ELR (cell line): Measurements from ENCODE around the gene SLC16A7.
A peak's percentile ranks its signal among the peaks of the same experiment; 100 is the strongest.

Experiments
- DNase-seq: peaks from one replicate; pipeline ENCODE4 v3.0.0-alpha.2; 2015; ENCODE audit warnings: low read depth

Gene SLC16A7

DNA sequence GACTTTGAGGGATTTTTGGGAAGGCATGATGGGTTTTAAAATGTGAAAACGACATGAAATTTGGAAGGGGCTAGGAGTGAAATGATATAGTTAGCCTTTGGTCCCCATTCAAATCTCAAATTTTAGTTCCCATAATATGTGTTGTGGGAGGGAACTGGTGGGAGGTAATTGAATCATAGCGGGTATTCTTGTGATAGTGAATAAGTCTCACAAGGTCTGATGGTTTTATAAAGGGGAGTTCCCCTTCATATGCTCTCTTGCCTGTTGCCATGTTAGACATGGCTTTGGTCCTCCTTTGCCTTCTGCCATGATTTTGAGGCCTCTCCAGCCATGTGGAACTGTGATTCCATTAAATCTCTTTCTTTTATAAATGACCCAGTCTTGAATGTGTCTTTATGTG lies 72.8 kb downstream of the SLC16A7 start:
- DNase-seq: no peak

DNA sequence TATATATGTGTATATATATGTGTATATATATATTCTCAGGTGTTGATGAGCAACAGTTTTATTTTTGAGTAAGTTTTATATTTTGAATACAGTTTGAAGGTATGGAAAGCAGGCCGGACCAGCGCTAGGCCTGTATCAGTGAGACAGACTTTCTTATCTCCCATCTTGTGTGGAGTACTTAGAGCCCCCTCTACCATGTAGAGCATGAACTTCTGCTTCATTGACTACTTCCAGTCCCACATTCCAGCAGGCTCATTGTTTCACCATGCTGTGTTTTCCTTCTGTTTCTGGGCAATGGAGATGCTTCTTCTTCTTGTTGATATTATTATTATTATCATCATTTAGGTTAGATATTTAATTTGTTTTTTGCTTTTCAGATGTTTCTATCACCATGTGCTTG lies 76.4 kb downstream of the SLC16A7 start:
- no peak for DNase-seq

DNA sequence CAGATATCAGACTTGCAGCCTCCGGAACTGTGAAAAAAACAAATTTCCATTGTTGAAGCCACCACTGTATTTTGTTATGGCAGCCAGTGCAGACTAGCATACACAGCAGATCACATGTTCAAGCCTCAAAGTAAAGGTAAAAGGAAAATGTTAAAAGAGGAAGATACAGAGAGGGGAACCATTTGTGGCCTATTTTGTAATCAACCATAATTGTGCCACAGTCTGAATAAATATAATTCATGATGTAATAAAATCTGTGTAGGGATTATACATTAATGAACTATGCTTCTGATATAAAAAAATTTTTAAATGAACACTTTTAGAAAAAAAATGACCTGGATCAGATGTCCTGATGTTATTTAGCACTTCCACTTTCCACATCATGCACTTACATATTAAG lies 79.6 kb downstream of the SLC16A7 start:
- no peak for DNase-seq

DNA sequence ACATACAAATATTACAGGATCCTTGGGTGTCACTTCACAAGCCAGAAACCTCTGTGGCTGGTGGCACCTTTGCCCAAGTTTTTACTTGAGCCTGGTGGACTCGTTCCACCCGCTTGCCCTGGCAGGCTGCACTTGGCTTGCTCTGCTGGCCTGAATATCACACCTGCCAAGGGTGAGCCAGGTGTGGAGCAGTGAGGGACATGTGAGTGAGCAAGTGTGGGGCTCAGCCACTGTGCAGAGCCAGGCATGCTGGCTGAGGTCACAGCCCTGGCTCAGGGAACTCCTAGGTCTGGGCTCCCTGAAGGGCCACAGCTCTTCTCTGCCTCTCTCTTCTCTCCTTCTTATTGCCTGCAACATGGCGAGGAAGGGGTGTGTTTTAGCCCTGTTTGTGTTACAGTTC lies 82.0 kb downstream of the SLC16A7 start:
- no peak for DNase-seq

DNA sequence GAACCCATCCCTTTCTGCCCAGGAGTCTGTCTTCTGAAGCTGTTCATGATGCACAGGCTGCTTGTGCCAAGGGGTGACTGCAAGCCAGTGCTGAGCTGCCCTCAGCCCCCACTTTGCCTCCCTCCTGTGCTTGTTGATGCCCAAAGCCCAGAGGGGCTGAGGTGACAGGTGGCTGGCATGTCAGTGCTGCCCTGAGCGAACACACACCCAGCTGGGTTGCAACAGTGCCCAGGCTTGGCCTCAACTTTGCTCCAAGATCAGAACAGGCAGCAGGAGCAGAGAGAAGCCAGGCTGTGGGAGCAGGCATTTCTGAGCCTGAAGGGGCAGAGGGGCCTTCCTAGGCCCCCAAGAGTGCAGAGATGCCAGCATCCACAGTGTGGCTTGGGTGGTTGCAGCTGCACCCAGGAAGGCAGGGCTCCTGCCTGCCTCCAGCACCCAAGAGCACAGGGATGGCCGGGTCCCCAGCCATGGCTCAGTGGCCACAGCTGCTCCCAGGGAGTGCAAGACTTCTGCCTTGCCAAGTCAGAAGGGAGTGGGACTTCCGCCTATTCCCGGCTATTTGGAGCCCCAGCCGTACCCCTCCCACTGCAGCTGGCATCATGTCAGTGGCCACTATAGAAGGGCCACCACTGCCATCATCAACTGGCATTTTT lies 83.1 kb downstream of the SLC16A7 start:
- DNase-seq: no peak

DNA sequence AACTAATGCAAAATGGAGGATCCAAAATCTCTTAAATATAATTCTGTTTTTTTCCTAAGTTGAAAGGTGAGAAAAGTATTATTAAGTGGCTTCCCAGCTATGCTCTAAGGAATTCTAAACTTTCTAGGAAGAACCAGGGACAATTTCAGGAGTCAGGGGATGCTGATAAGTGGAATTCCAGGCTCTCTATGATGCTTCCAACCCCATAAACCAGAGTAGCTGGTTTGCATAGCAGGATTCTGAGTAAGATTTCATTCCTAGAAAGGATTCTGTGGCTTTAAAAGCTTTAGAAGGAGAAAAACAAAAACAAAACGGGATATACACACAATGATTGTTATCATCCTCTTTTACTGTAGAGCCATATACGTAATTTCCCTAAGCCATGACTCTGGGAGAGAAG lies 93.9 kb downstream of the SLC16A7 start:
- DNase-seq: no peak

DNA sequence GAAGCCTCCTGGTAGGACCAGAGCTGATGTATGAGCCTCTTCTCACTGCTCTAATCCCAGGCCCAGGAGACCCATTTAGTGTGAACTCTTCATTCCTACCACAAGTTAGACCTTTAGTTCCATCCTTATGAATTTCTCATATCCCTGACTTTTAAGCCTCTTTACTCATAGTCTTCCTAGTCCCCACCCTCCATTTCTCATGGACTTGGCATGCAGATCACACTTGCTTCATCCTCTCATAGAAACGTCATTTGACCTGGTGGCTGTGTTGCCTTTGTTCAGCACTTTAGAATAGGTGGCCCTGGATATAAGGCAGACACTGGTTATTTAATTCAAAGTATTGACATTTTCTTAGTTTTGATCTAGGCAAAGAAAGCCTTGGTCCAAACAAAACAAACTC lies 99.5 kb downstream of the SLC16A7 start:
- peak; percentile 87 for DNase-seq

DNA sequence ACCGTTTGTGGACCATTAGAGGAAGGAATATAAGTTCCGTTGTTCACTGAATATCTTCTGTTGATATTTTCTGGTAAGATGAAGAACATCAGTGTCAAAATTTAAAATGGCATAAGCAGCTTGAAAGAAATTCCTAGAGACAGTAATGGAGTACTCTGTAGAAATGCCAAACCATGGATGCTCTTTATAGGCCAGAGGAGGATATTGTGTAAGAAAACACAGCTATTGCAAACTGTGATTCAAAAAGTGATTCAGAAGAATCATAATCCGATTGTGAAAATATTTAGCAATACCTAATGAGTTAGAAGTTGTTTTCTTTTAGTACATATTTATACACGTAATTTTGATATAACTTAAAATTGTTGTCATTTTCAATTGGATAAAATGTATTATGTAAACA lies 102.8 kb downstream of the SLC16A7 start:
- DNase-seq: peak; percentile 76

DNA sequence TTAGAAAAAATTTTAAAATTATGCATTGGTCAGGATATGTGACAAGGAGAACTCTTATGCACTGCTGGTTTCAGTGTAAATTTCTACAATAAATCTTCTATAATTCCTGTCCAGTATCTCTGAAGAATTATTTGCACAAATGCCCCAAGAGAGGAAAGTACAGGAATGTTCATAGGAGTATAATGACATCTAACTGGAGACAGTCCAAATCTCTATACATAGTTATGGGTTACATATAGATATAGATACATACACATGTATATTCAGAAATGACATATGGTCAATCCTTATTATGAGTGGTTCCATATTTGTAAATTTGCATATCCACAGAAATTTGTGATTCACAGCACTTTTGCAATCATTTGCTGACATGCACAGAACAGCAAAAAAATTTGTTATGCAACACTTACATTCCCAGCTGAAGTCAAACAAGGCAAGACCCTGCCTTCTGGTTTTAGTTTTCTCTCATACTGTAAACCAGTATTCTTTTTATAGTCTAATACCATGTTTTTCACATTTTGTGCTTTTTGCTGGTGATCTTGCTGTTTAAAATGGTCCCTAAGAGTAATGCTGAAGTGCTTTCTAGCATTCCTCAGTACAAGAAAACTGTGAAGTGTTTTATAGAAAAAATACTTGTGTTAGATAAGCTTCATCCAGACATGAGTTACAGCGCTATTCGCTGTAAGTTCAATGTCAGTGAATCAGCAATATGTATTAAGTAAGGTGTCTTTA lies 103.8 kb downstream of the SLC16A7 start:
- peak; percentile 64 for DNase-seq

DNA sequence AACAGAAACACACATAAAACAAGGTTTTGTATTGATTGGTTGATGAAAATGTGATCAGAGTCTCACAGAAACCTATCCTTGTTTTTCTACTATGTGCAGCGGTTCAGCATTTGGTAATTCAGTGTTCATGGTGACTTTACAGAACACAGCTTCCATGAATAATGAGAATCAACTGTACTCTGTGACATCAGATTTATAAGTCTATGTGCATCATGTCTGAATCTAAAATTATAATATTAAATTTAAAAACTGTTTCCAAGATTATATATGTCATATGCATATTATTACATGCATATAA lies 104.3 kb downstream of the SLC16A7 start:
- no peak for DNase-seq

DNA sequence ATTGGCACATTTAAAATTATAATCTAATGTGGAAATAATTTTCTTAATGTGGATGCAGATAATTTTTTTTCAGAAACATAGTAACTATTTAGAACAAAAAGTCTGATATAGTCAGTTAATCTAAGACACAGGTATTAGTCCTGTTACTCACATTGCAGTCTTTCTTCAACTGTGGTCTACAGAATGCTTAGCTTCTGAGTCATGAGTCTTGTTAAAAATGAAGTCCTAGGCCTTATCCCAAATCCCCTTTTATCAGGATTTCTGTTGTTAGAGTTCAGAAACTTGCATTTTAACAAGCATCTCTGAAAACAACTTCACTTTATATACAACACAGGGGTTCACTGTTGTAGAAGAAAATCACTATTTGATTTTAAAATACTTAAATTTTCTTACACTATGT lies 112.2 kb downstream of the SLC16A7 start:
- DNase-seq: peak; percentile 75

DNA sequence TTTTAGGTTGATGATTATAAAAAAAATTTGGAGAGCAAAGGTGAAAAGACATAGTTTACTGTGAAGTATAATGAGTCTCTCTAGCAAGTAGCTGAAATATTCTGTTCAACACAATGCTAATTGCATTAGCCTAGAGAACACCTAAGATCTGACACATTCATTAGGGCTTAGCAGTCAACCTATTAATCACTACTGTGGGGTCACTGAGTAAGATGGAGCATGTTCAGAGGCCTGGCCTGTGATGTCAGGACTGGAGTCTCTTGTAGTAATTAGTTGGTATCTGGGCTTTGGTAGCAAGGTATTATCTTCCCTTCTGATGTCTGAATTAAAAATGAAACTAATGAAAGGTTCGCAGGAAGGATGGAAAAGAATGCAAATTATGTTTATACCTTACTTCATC lies 112.7 kb downstream of the SLC16A7 start:
- DNase-seq: peak; percentile 33

DNA sequence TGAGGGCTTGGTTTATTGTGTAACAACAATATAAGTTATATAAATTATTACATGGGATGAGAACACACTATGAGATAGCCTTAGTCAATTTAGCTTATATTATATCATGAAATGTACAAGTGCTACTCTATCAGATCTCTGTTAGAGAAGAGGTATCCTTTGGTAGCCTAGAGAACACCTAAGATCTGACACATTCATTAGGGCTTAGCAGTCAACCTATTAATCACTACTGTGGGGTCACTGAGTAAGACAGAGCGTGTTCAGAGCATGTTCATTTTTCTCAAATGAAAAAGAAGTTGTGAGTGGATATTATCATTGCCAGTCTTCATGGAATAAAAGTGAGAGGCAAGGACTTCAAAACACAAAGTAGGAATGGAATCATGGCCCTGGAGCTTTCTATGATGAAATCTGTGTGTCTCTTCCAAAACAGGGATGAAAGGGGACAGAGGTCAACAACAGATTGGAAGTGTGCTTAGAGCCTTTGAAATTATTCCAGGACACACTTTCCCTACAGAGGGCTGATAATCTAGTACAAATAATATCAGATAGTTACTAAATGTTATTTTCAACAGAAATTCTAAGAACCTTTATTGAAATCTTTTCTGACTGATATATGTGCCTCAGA lies 114.3 kb downstream of the SLC16A7 start:
- no peak for DNase-seq

DNA sequence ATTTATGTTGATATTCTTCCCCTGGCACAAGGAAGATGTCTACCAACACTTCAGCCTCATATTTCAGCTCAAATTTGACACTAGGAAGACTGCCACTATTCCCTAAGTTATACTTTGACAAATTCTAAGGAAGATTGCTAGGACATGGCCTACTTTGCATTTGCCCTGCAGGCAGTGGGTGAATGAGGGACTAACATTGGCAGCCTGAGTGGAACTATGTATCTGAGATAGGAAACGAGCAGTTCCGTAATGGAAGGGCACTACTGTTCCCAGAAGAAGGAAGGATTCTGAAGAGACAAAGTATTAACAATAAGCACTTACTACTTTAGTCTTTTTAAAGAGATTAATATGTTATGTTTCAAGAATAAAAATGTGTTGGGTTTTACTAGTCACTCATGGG lies 115.1 kb downstream of the SLC16A7 start:
- no peak for DNase-seq

DNA sequence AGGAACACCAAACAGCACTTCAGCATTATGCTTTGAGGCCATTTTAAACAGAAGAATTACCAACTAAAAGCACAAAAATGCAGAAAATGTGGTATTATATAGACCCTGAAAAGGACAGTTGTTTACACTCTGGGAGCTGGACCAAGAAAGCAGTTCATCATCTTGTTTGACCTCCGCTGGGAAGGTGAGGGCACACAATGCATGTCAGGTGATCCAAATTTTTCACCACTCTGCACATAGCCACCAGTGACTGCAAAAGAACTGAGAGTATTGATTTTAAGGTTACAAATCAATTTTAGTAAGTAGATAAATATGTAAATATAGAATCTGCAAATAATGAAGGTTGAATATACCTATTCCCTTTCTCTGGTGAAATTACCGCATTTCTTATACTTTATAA lies 119.6 kb downstream of the SLC16A7 start:
- DNase-seq: no peak

DNA sequence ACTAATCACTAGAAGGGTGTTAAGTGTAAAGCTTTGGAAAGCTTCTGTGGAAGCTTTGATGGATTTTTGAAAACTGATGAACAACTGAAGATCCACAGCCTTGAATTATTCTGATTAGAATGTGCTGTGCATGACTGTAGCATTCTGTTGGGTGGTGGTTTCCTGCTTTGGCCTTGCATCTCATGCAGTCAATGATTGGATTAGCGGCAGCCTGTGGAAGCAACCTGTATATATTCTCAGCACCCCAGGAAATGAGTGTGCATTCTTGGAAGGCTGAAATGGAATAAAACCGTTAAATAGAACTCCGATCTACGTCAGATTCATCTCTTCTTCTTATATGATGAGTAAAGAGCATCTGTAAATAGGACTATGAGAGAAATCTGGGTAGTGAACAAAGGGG lies 120.2 kb downstream of the SLC16A7 start:
- DNase-seq: peak; percentile 67

DNA sequence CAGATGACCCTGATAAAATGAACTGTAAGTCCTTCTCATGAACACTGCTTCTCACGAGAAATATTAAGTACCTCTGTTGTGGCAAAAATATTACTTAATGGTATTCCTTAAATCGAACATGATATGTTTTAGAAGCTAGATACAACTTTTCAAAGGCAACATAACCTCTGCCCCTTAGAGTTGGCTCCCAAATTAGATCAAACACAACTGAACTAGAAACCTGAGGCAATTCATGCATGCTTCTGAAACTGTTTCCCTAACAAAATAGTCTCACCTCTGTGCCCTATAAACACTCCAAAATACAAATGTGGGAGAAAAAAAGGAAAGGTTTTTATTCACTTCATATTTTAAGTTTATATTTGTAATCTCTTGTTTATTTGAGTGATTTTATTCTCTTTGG lies 121.6 kb downstream of the SLC16A7 start:
- no peak for DNase-seq

DNA sequence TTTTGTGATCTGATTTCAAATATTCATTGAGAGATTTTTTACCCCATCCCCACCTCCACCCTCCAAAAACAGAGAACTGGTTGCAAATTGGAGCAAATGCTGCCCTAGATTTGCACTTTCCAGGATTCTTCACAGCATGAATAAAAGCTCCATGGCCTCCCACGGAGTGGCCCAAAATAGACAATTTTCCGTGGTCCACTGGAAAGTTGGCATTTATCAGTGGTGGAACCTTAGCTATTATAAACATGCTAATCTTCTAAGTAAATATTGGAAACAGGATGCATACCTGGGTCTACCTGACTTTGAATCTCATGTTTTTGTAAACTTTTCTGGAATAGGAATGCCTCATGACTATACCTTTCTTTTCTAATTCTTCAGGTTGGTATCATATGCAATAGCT lies 123.9 kb downstream of the SLC16A7 start:
- no peak for DNase-seq

DNA sequence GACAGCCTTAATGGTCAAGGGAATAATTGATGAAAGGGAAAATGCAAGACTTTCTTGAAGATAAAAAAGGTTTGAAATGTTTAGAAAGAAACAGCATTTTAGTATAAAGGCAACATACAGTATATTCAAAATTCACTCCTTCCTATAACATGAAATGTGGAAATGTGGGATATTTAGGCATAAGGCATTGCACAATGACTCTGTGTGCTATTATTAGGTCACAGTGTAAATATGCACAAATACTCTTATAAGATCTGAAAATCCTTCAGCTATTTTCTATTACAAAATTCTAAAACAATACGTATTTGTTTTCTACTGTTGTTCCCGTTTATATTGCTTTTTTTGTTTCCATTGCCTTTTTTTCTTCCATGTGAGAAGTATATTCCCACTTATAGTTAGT lies 127.7 kb downstream of the SLC16A7 start:
- DNase-seq: no peak

DNA sequence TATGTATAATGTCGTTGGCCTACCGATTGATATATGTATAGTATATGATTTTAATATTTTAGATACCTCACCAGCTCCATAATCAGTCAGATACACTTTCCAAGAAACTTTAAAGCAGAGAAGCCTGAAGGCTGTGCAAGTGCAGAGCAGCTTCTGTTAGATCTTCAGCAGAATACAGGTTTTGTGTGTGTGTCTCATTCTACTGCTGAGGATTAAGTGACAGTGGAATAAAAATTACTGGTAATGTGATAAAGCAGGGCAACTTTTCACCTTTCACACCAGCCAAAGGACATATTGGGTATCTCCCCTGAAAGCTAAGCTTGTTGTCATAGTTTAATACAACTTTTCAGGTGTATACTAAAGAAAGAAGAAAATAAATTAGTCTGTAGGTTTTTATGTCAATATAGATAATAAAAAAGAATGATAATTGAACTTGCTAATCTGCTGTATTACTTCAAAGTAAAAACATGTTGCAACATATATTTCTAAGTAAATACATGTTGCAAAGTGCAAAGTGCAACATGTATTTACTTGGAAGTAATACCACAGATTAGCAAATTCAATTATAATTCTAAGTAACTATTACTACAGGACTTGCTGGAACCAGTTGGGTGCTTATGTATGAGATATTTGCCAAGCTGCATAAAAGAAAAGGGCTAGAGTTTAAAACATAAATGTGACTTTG lies 128.3 kb downstream of the SLC16A7 start:
- DNase-seq: no peak

DNA sequence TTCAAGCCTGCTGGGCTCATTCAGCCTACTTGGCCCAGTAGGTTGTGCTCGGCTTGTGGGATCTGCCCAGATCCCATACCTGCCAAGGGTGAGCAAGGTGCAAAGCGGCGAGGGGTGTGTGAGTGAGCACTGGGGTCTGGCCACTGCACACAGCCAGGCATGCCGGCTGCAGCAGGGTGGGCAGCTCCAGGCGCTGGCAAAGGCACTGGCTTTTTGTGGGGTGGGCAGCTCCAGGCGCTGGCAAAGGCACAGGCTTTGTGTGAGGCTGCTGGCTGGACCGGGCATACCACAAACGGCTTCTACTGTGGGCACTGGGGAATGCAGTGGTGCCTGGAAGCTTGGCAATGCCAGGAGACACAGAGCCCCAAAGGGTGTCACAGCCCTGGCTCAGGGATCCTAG lies 137.4 kb downstream of the SLC16A7 start:
- no peak for DNase-seq

DNA sequence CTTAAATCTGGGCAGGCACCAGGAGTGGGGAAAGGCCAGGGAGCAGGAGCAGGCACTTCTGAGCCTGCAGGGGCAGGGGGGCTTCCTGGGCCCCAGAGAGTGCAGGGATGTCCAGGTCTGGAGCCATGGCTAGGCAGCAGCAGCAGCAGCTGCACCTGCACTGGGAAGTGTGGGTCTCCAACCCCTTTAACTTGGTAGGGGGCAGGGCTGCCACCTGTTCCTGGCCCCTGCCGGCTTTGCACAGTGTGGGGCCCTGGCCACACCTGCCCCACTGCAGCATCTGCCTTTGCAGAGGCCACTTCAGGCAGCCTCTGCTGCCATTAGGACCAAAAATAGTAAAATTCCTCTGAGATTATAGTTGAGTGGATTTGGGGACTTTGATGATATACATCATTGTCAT lies 138.5 kb downstream of the SLC16A7 start:
- no peak for DNase-seq

DNA sequence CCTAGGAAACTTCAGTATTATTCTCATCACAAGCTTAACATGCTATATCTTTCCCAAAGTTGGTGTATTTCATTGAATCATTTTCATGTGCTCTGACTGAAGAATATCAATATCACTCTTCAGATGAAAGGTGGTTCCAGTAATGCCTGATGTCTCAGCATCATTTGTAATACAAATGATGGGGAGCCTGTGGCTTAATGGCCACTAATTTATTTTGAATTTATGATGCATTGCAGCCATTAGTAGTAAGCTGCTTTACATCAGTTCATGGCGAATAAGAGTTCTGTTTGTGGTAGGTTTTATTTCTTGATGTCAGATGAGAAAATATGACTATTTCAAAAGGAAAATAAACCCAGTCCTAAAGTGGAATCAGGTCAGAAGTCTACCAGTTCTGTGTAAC lies 139.4 kb downstream of the SLC16A7 start:
- DNase-seq: no peak
